IMR-90 (cell line): Measurements from ENCODE around the gene VPS13C. TPM values are rescaled to one million over a fixed set of nuclear protein-coding genes. Genes with fewer than 3 reads are reported as not detected.

Source experiments
- ATAC-seq: fragments of 200-7000 bp; cut with Tn5 transposase; 2 replicates; pipeline ENCODE4 v1.9.1; 2020; ENCODE audit warnings: low read depth, mild to moderate bottlenecking, moderate library complexity
- BruUV-seq: library from RNA; stranded (reverse); fragments of 400-500 nt; replicated peaks from 2 replicates; lab custom pipeline; 2021; lab: Mats Ljungman, UMichigan
- CTCF ChIA-PET: fragments of 300-600 bp; formaldehyde crosslinking; extraction: SDS; loops from one replicate; lab custom pipeline; 2021; ENCODE audit warnings: antibody characterized with exemption; lab: Yijun Ruan, JAX
- POLR2A ChIA-PET: fragments of 300-600 bp; sonication (Branson Sonifier 250); formaldehyde crosslinking; loops from one replicate; lab custom pipeline; 2022; ENCODE audit warnings: antibody characterized with exemption; ENCODE audit not compliant: unreplicated experiment; lab: Charles Lee
- DNase-seq: peaks from one replicate; pipeline ENCODE4 v3.0.0; 2013
- H2AFZ ChIP-seq: replicated peaks from 2 replicates; pipeline ENCODE3; 2013; ENCODE audit warnings: low read length, mild to moderate bottlenecking; ENCODE audit not compliant: poor library complexity
- H2AK5ac ChIP-seq: 2 replicates; pipeline ENCODE4 v1.6.1; 2013; ENCODE audit warnings: low read depth, low read length, inconsistent platforms
- H2AK9ac ChIP-seq: replicated peaks from 2 replicates; pipeline ENCODE3; 2013; ENCODE audit warnings: mild to moderate bottlenecking, low read depth, low read length, moderate library complexity; ENCODE audit not compliant: poor library complexity
- H2BK120ac ChIP-seq: 2 replicates; pipeline ENCODE4 v1.6.1; 2013; ENCODE audit warnings: low read depth, low read length, inconsistent platforms
- H2BK15ac ChIP-seq: 3 replicates; pipeline ENCODE4 v1.6.1; 2013; ENCODE audit warnings: low read depth, low read length, inconsistent platforms
- H2BK20ac ChIP-seq: 2 replicates; pipeline ENCODE4 v1.6.1; 2013; ENCODE audit warnings: low read depth, mild to moderate bottlenecking, inconsistent platforms, low read length, moderate library complexity
- H2BK5ac ChIP-seq: 2 replicates; pipeline ENCODE4 v1.6.1; 2013; ENCODE audit warnings: mild to moderate bottlenecking, low read depth, low read length, inconsistent platforms; ENCODE audit not compliant: poor library complexity, severe bottlenecking
- H3K14ac ChIP-seq: replicated peaks from 2 replicates; pipeline ENCODE4 v1.6.1; 2013; ENCODE audit warnings: low read depth, low read length, inconsistent platforms
- H3K18ac ChIP-seq: 2 replicates; pipeline ENCODE4 v1.6.1; 2013; ENCODE audit warnings: low read depth, low read length, control low read depth
- H3K23ac ChIP-seq: 2 replicates; pipeline ENCODE4 v1.6.1; 2013; ENCODE audit warnings: low read depth, low read length, inconsistent platforms
- H3K27ac ChIP-seq: 2 replicates; pipeline ENCODE4 v1.5.1; 2013; ENCODE audit warnings: mild to moderate bottlenecking, control low read depth, low read length; ENCODE audit not compliant: insufficient read depth
- H3K27me3 ChIP-seq: 2 replicates; pipeline ENCODE4 v1.6.1; 2013; ENCODE audit warnings: low read length; ENCODE audit not compliant: control insufficient read depth, insufficient read depth
- H3K36me3 ChIP-seq: 2 replicates; pipeline ENCODE4 v1.6.1; 2013; ENCODE audit warnings: low read length, mixed read lengths; ENCODE audit not compliant: control insufficient read depth, insufficient read depth
- H3K4ac ChIP-seq: 2 replicates; pipeline ENCODE4 v1.6.1; 2013; ENCODE audit warnings: low read depth, low read length, inconsistent platforms
- H3K4me1 ChIP-seq: 2 replicates; pipeline ENCODE4 v1.6.1; 2013; ENCODE audit warnings: low read length, mixed read lengths; ENCODE audit not compliant: control insufficient read depth, insufficient read depth
- H3K4me2 ChIP-seq: 2 replicates; pipeline ENCODE4 v1.6.1; 2013; ENCODE audit warnings: low read depth, mild to moderate bottlenecking, control low read depth, low read length, moderate library complexity
- H3K4me3 ChIP-seq: 2 replicates; pipeline ENCODE4 v1.5.1; 2013; ENCODE audit warnings: low read depth, mild to moderate bottlenecking, control low read depth, low read length, moderate library complexity; ENCODE audit not compliant: insufficient read depth
- H3K56ac ChIP-seq: 2 replicates; pipeline ENCODE4 v1.6.1; 2013; ENCODE audit warnings: low read length, inconsistent platforms; ENCODE audit not compliant: insufficient read depth; ENCODE audit errors: extremely low read depth
- H3K79me1 ChIP-seq, 2 experiments: 2 replicates each; pipeline ENCODE4 v1.6.1; 2013; ENCODE audit warnings: low read length in 2 of 2, inconsistent platforms in 1 of 2, low read depth in 1 of 2
- H3K9ac ChIP-seq: 2 replicates; pipeline ENCODE4 v1.6.1; 2013; ENCODE audit warnings: low read depth, low read length, control low read depth
- H3K9me1 ChIP-seq: 2 replicates; pipeline ENCODE4 v1.6.1; 2013; ENCODE audit warnings: low read length, inconsistent platforms; ENCODE audit not compliant: insufficient read depth
- H3K9me3 ChIP-seq: 2 replicates; pipeline ENCODE4 v1.6.1; 2013; ENCODE audit warnings: low read length; ENCODE audit not compliant: control insufficient read depth, insufficient read depth
- H4K20me1 ChIP-seq: 2 replicates; pipeline ENCODE4 v1.6.1; 2013; ENCODE audit warnings: low read length, inconsistent platforms; ENCODE audit not compliant: insufficient read depth
- H4K5ac ChIP-seq: 2 replicates; pipeline ENCODE4 v1.6.1; 2013; ENCODE audit warnings: mild to moderate bottlenecking, low read depth, low read length, control low read depth
- H4K8ac ChIP-seq, 2 experiments: 2 replicates each; pipeline ENCODE4 v1.6.1; 2013; ENCODE audit warnings: low read depth in 2 of 2, low read length in 2 of 2, control low read depth in 1 of 2, inconsistent platforms in 1 of 2
- H4K91ac ChIP-seq: 2 replicates; pipeline ENCODE4 v1.6.1; 2013; ENCODE audit warnings: low read depth, low read length, inconsistent platforms; ENCODE audit not compliant: insufficient read depth
- BHLHE40 ChIP-seq: fragments of 150-350 bp; IDR thresholded peaks from 2 replicates; pipeline ENCODE4 v1.6.1; 2016; ENCODE audit warnings: mild to moderate bottlenecking, low read depth, low read length
- CEBPB ChIP-seq: IDR thresholded peaks from 2 replicates; pipeline ENCODE4 v1.6.1; 2012; ENCODE audit warnings: low read depth, low read length, improper control_type of control experiment
- CHD1 ChIP-seq: IDR thresholded peaks from 2 replicates; pipeline ENCODE4 v1.6.1; 2012; ENCODE audit warnings: low read depth, low read length, improper control_type of control experiment
- FOS ChIP-seq: fragments of 150-350 bp; IDR thresholded peaks from 2 replicates; pipeline ENCODE4 v1.6.1; 2016; ENCODE audit warnings: low read depth, low read length
- MAFK ChIP-seq: IDR thresholded peaks from 2 replicates; pipeline ENCODE4 v1.6.1; 2012; ENCODE audit warnings: low read depth, low read length, improper control_type of control experiment
- MAZ ChIP-seq: IDR thresholded peaks from 2 replicates; pipeline ENCODE4 v1.6.1; 2012; ENCODE audit warnings: low read depth, mild to moderate bottlenecking, low read length, improper control_type of control experiment, moderate library complexity, borderline replicate concordance
- MXI1 ChIP-seq: IDR thresholded peaks from 2 replicates; pipeline ENCODE4 v1.6.1; 2012; ENCODE audit warnings: low read depth, mild to moderate bottlenecking, low read length, moderate library complexity, borderline replicate concordance
- NFE2L2 ChIP-seq: fragments of 150-350 bp; IDR thresholded peaks from 2 replicates; pipeline ENCODE4 v1.6.1; 2016; ENCODE audit warnings: low read depth, mild to moderate bottlenecking, low read length
- POLR2A ChIP-seq: IDR thresholded peaks from 2 replicates; pipeline ENCODE4 v1.6.1; 2012; ENCODE audit warnings: mild to moderate bottlenecking, low read depth, low read length
- RAD21 ChIP-seq: IDR thresholded peaks from 2 replicates; pipeline ENCODE4 v1.6.1; 2012; ENCODE audit warnings: low read length, improper control_type of control experiment
- RCOR1 ChIP-seq: IDR thresholded peaks from 2 replicates; pipeline ENCODE4 v1.6.1; 2012; ENCODE audit warnings: mild to moderate bottlenecking, low read length, improper control_type of control experiment; ENCODE audit not compliant: insufficient replicate concordance
- RFX5 ChIP-seq: IDR thresholded peaks from 2 replicates; pipeline ENCODE4 v1.8.0; 2012; ENCODE audit warnings: low read depth, mild to moderate bottlenecking, low read length, moderate library complexity
- SMC3 ChIP-seq: fragments of 150-350 bp; IDR thresholded peaks from 2 replicates; pipeline ENCODE4 v1.6.1; 2016; ENCODE audit warnings: low read depth, mild to moderate bottlenecking, antibody characterized with exemption, low read length, moderate library complexity
- WGBS, 2 experiments: methylation state at CpG; one replicate each; pipeline versions ENCODE4 v1.1.5 to v1.1.7; 2013; ENCODE audit warnings: missing lambda C conversion rate in 2 of 2; ENCODE audit not compliant: insufficient read length in 1 of 2; ENCODE audit errors: extremely low coverage in 2 of 2; 5-methylcytosine and 5-hydroxymethylcytosine counted together
- dilution Hi-C: fragments of 300-500 bp; cut with HindIII; formaldehyde crosslinking; loops from one replicate; pipeline ENCODE4 v1.14.3; 2018; ENCODE audit warnings: low sequenced_read_pairs; ENCODE audit not compliant: unreplicated experiment
- in situ Hi-C: fragments of 300-500 bp; cut with MboI; formaldehyde crosslinking; loops from 3 replicates; pipeline ENCODE4 v1.14.3; 2019; ENCODE audit warnings: low sequenced_read_pairs, inconsistent platforms, mixed read lengths
- intact Hi-C: fragments of 100-400 bp; cut with micrococcal nuclease; formaldehyde crosslinking; loops from 2 replicates; pipeline ENCODE4 v1.10.0; 2022
- polyA plus RNA-seq, 3 experiments: library from polyadenylated mRNA; depleted of rRNA; stranded (reverse); fragments of >200 nt; gene quantifications; 2 replicates each; pipeline ENCODE4 v1.2.3, GENCODE V29; 2012; ENCODE audit warnings: low replicate concordance in 1 of 3
- total RNA-seq: library from RNA; depleted of rRNA; stranded (reverse); fragments of >200 nt; gene quantifications from 2 replicates; pipeline ENCODE4 v1.2.3, GENCODE V29; 2012
- TF ChIP-seq, protein P1 (sequence below): fragments of 150-350 bp; IDR thresholded peaks from 2 replicates; pipeline ENCODE4 v1.6.1; 2016; ENCODE audit warnings: low read depth, mild to moderate bottlenecking, low read length, moderate library complexity, borderline replicate concordance
- TF ChIP-seq, protein P2 (sequence below): fragments of 150-350 bp; IDR thresholded peaks from 2 replicates; pipeline ENCODE4 v1.6.1; 2017; ENCODE audit warnings: mild to moderate bottlenecking, antibody characterized with exemption, low read length, low read depth
- TF ChIP-seq, protein P3 (sequence below): conservative IDR thresholded peaks from 2 replicates; pipeline ENCODE4 v1.5.1; 2012; ENCODE audit warnings: mild to moderate bottlenecking, low read depth, low read length, improper control_type of control experiment

Gene VPS13C
- total and polyA plus RNA-seq, 2 of the 4 experiments (the other 2 are of a cell fraction): 8.1 to 32.8 TPM

DNA sequence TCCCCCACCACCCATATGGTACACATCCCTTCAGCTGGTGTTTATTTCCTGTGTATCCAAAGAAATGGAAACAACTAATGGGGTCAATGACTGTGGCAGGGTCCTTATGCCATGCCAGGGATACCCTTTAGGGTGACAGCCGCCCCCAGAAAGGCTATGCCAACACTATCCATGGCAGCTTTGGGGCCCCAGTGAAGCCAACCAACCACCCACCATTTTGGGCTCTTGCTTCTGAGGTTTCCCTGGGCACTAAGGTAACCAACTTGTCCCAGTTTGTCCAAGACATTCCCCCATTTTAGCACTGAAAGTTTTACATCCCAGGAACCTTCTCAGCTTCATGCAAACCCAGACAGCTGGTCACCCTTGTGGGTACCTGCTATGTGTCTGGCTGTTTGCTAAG lies 233.1 kb downstream of the VPS13C start:
- WGBS, 2 experiments: 40% methylated on average over 1 of the region's 1 CpG; no CpG with 5 or more reads in 1 of the 2 experiments
- ATAC-seq: no peak
- no peak overlapping the region for H3K4me3 ChIP-seq
- POLR2A ChIA-PET: no interaction called here
- no peaks in the 10 kb centered on the region for H4K20me1 ChIP-seq
- H3K4me2 ChIP-seq: no peak overlapping the region
- H2BK20ac ChIP-seq: no peak overlapping the region
- H3K36me3 ChIP-seq: no peaks in the 10 kb centered on the region
- H3K23ac ChIP-seq: no peak overlapping the region
- no peak overlapping the region for H2BK5ac ChIP-seq
- H3K9me1 ChIP-seq: no peaks in the 10 kb centered on the region
- H3K9me3 ChIP-seq: no peaks in the 10 kb centered on the region
- no peak overlapping the region for H2AFZ ChIP-seq
- intact Hi-C loops (no loop called here), dilution Hi-C loops (no loop called here), in situ Hi-C loops (loop anchor here (25.0 kb wide), 2 partner anchors 1315 to 1490 kb away; no protein-coding TSS in a partner anchor)
- H4K91ac ChIP-seq: no peak overlapping the region
- H3K27me3 ChIP-seq: peaks cover 5% of the 10 kb centered on the region
- H2AK5ac ChIP-seq: no peak overlapping the region
- no peak overlapping the region for H3K56ac ChIP-seq
- H2AK9ac ChIP-seq: no peak overlapping the region
- H3K27ac ChIP-seq: no peak overlapping the region
- H3K14ac ChIP-seq: no peak overlapping the region
- no peak overlapping the region for H3K9ac ChIP-seq
- H3K4me1 ChIP-seq: no peaks in the 10 kb centered on the region
- no peak overlapping the region for H3K18ac ChIP-seq
- no peak overlapping the region for H4K8ac ChIP-seq
- CTCF ChIA-PET: no interaction called here
- no peak for TF ChIP-seq RCOR1
- no peak for TF ChIP-seq RFX5
- TF ChIP-seq, protein P1, sequence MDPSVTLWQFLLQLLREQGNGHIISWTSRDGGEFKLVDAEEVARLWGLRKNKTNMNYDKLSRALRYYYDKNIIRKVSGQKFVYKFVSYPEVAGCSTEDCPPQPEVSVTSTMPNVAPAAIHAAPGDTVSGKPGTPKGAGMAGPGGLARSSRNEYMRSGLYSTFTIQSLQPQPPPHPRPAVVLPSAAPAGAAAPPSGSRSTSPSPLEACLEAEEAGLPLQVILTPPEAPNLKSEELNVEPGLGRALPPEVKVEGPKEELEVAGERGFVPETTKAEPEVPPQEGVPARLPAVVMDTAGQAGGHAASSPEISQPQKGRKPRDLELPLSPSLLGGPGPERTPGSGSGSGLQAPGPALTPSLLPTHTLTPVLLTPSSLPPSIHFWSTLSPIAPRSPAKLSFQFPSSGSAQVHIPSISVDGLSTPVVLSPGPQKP: no peak
- no peak for TF ChIP-seq NFE2L2
- no peak for TF ChIP-seq MAZ
- no peak for TF ChIP-seq CHD1
- TF ChIP-seq RAD21: no peak
- no peak for TF ChIP-seq MAFK
- no peak for TF ChIP-seq POLR2A
- no peak for TF ChIP-seq BHLHE40
- no peak for TF ChIP-seq FOS
- TF ChIP-seq, protein P2, sequence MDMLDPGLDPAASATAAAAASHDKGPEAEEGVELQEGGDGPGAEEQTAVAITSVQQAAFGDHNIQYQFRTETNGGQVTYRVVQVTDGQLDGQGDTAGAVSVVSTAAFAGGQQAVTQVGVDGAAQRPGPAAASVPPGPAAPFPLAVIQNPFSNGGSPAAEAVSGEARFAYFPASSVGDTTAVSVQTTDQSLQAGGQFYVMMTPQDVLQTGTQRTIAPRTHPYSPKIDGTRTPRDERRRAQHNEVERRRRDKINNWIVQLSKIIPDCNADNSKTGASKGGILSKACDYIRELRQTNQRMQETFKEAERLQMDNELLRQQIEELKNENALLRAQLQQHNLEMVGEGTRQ: no peak
- TF ChIP-seq CEBPB: no peak
- TF ChIP-seq, protein P3, sequence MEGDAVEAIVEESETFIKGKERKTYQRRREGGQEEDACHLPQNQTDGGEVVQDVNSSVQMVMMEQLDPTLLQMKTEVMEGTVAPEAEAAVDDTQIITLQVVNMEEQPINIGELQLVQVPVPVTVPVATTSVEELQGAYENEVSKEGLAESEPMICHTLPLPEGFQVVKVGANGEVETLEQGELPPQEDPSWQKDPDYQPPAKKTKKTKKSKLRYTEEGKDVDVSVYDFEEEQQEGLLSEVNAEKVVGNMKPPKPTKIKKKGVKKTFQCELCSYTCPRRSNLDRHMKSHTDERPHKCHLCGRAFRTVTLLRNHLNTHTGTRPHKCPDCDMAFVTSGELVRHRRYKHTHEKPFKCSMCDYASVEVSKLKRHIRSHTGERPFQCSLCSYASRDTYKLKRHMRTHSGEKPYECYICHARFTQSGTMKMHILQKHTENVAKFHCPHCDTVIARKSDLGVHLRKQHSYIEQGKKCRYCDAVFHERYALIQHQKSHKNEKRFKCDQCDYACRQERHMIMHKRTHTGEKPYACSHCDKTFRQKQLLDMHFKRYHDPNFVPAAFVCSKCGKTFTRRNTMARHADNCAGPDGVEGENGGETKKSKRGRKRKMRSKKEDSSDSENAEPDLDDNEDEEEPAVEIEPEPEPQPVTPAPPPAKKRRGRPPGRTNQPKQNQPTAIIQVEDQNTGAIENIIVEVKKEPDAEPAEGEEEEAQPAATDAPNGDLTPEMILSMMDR: no peak
- TF ChIP-seq SMC3: no peak
- no peak for TF ChIP-seq MXI1
- no peak overlapping the region for H4K5ac ChIP-seq
- H3K79me1 ChIP-seq: no peaks in the 10 kb centered on the region
- H3K4ac ChIP-seq: no peak overlapping the region
- BruUV-seq: no TSS peak
- no peak for DNase-seq
- H2BK120ac ChIP-seq: no peak overlapping the region
- no peak overlapping the region for H2BK15ac ChIP-seq
